NOMO-1 treated with DMSO at 0.1 percent for 48 hours (cell line): ENCODE data around the gene RGSL1.

Experiments
- DNase-seq: peaks from one replicate; lab custom pipeline; 2025; ENCODE audit not compliant: unreplicated experiment; lab: John Stamatoyannopoulos, UW

Gene RGSL1

GRCh38 chr1:182587666-182588499 is 137.9 kb downstream of the RGSL1 start:
- DNase-seq = no peak

- peak; percentile 58 for DNase-seq
Observed at GRCh38 chr1:182588500-182589396, 138.8 kb downstream of the RGSL1 start, which contains the start of gene RNASEL. Gene RNASEL (minus strand): TSS chr1:182589256. CDS start chr1:182586806, 2,450 bp downstream.

- DNase-seq = no peak
Observed at GRCh38 chr1:182589520-182589919, 139.6 kb downstream of the RGSL1 start.

- no peak for DNase-seq
Observed at GRCh38 chr1:182589931-182590330, 140.0 kb downstream of the RGSL1 start.

- peak; percentile 46 for DNase-seq
Observed at GRCh38 chr1:182595641-182596240, 145.8 kb downstream of the RGSL1 start.

GRCh38 chr1:182596934-182597333 is 147.0 kb downstream of the RGSL1 start:
- DNase-seq = no peak

- no peak for DNase-seq
Observed at GRCh38 chr1:182598296-182598695, 148.3 kb downstream of the RGSL1 start.

GRCh38 chr1:182599339-182599738 is 149.4 kb downstream of the RGSL1 start:
- DNase-seq = no peak

GRCh38 chr1:182600036-182600713 is 150.2 kb downstream of the RGSL1 start:
- no peak for DNase-seq

- no peak for DNase-seq
Observed at GRCh38 chr1:182600745-182601415, 150.9 kb downstream of the RGSL1 start.

- DNase-seq = peak; percentile 67
Observed at GRCh38 chr1:182601416-182601786, 151.5 kb downstream of the RGSL1 start.

GRCh38 chr1:182601913-182602312 is 152.0 kb downstream of the RGSL1 start:
- DNase-seq = no peak

- DNase-seq = no peak
Observed at GRCh38 chr1:182602935-182603645, 153.1 kb downstream of the RGSL1 start.

GRCh38 chr1:182603646-182604174 is 153.8 kb downstream of the RGSL1 start:
- no peak for DNase-seq

GRCh38 chr1:182604175-182605164 is 154.5 kb downstream of the RGSL1 start, which contains the start of gene RGS16:
Gene RGS16 (minus strand): TSS chr1:182604389. CDS start chr1:182604259, 130 bp downstream.
- peak; percentile 81 for DNase-seq

- no peak for DNase-seq
Observed at GRCh38 chr1:182607566-182607965, 157.6 kb downstream of the RGSL1 start.

- no peak for DNase-seq
Observed at GRCh38 chr1:182608236-182608635, 158.3 kb downstream of the RGSL1 start.
